CD4-positive, alpha-beta T cell treated with Interleukin-6 at 100 ng/mL for 8 hours (primary cell): ENCODE measurements around the gene EXOC4.

Experiments
- DNase-seq: peaks from one replicate; pipeline ENCODE4 v3.0.0-alpha.2; 2020; ENCODE audit warnings: mixed read lengths, low spot score

Gene EXOC4

DNA sequence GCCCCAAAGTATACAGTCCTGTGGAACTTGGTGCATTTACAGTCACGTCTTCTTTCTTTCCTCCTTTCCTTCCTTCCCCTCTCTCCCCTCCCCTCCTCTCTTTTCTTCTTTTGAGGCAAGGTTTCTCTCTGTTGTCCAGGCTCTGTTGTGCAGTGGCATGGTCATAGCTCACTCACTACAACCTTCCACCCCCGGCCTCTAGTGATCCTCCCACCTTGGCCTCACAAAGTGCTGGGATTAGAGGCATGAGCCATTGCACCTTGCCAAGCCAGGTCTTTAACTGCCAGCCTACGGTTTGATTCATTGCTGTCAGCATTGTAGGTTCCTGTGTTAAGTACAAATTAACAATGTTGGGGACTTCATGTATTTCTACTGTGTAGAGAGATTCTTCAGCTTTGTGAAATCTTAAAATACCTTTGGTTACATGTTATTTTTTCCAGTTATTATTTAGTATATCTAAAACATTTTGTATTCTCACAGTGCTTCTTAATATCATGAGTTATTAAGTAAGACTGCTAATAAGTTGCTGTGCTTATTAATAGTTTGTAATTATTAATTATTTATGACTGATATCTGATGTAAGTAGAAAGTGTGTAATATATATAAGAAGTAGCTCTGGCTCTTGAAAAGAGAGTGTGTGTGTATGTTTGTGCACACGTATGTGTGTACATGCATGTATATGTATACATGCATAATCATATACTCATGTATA is 320.8 kb downstream of the EXOC4 start:
- DNase-seq, result no peak

DNA sequence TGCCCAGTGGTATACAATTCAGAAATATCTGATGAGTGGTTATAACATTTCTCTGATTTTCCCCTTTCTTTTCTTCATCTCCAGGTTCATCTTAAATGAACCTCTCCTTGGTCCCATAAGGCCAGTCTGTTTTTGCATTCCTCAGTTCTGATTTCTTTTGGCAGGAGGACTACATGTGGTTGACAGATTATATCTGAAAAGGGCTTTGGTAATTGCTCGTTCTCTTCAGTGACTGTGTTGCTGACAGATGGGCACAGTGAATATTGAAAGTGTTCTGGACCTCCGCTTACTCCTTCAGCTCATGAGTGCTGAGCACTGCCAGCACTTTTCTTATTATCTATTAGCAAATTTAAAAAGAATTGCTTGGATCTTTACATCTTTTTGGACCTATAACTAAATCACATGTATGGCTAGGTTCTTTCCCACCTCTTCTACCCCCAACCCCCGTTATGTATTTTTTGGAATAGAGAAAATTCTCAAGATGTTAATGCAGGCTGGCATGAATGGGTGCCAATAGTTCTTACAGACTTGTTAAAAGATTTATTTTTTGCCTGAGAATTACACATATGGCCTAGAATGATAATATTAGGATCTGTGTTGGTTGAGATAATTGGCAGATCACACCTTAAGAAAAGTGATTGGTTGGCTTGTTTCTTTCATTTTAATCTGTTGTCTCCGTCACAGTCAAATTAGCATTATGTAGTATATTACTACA is 323.0 kb downstream of the EXOC4 start:
- DNase-seq, result no peak

DNA sequence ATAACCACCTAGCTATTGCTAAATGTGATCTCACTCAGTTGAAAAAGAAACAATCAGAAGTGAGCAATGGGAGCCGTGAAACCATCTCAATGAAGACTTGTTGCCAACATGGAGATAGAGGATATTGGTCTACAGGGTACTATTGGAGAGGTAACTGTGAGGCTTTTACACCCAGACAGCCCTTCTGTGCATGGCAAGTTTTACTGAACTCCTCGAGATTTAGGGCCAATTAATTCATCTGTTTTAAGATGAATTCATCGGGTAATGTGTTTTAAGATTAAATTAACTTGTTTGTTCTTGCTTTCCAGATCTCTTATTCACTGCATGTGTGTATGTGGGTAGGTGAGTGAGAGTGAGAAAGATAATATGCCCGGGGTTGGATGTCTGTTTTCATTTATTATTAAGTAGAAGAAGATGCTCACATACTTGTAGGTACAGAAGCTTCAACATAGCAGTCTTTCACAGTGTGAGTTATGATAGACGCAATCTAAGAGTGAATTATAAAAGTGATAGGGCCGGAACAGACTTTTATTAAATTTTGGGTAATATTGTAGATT is 323.8 kb downstream of the EXOC4 start:
- no peak for DNase-seq

DNA sequence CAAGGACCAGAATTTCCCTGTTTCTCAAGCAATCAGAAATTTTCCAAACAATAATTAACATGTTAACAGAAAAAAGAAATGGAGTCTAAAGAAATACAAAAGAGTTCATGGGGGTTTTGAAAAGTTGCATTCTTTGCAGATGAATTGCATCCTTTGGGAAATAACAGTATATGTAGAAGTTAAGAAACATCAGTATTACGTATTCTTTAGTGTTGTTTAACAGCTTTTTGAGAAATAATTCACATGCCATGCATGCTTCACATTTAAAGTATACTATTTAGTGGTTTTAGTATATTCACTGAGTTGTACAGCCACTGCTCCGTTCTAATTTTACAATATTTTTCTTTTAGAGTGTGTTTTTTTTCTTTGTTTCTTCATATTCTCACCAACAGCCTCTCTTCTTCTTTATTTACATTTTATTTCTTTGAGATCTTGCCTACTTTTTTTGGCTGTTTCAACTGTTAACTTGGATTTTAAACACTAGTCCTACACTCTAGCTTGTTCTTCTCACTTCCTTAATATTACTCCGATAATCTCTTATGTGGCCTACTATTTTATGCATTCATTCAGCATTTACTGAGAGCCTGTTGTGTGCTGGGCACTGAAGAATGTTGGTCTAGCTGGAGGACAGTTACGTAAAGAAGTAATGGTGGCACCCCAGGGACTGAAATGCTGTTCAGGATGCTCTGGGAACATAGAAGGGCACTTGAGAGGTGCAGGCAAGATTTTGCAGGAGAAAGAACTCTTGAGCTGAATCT is 330.1 kb downstream of the EXOC4 start:
- DNase-seq, result no peak

DNA sequence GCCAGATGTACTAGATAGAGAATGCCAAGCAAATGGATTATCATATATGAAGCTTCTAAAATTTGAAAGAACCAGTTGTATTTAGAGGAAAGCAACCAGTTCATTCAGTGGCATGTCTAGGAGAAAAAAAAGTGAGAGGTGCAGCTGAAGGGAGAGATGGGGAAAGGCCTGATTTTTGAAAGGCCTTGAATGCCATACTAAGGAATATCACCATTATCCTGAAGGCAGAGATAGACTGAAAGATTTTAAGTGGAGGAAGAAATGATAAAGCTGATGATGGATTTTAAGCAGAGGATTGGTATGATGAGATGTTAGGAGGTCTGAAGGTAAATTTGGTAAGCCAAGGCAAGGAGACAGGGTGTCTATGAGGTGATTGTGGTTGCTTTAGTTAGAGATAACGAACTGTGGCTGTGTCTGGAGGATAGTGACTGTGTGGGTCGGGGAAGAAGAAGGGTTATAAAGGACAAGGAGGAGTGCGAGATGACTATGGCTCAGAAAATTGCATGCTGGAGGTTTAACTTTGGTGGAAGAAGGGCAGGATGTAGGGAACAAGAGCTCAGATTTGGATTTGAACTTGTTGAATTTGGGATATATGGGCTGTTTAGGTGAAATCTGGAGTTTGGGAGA is 330.8 kb downstream of the EXOC4 start:
- no peak for DNase-seq

DNA sequence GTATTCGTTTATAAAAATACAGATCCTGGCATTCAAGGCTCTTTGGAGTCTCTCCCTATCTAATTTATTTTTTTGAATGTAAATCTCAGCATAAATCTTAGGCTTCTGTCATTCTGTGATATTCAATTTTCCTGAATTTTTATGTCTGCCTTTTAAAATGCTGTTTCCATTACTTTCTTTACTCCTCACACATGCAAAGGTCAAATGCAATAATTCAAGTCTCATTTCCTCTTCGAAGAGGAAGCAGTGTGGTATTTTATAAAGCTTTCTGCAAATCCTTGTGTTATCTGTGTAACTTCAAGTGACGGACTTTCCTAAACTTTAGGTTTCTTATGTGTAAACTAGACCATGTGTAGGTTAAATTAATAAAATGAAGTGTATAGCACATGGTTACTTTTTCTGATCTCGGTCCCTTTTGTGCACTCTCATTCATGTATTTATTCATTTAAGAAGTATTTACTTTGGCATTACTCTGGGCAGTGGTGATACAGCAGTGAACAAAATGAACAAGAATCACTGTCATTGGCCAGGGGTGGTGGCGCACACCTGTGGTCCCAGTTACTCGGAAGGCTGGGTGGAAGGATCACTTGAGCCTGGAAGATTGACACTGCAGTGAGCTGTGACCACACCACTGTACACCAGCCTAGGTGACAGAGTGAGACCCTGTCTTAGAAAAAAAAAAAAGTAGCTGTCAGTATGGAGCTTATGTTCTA is 332.2 kb downstream of the EXOC4 start:
- no peak for DNase-seq

DNA sequence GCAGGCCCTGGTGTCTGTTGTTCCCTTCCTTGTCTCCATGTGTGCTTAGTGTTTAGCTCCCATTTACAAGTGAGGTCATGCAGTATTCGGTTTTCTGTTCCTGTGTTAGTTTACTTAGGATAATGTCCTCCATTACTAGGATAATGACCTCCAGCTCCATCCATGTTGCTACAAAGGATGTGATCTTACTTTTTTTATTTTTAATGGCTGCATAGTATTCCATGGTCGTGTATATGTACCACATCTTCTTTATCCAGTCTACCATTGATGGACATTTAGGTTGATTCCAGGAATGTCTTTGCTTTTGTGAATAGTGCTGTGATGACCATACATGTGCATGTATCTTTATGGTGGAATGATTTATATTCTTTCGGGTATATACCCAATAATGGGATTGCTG is 333.4 kb downstream of the EXOC4 start:
- no peak for DNase-seq

DNA sequence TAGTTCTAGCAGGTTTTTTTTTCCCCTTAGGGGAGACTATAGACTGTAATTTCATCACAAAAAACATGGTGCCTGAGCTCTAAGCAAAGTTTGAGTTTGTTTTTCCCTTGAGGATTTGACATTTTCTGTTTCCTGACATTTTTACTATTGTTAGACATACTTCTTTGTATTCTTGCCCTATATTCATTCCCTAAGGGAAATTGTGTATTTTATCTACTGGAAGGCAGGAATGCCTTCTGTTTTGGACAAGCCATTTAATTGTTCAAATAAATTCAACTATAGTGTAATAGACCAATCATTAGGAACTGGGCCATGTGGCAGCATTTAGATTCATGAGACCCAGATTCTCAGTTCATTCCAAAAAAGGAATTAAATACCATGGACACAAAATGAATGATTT is 335.0 kb downstream of the EXOC4 start:
- DNase-seq, result no peak

DNA sequence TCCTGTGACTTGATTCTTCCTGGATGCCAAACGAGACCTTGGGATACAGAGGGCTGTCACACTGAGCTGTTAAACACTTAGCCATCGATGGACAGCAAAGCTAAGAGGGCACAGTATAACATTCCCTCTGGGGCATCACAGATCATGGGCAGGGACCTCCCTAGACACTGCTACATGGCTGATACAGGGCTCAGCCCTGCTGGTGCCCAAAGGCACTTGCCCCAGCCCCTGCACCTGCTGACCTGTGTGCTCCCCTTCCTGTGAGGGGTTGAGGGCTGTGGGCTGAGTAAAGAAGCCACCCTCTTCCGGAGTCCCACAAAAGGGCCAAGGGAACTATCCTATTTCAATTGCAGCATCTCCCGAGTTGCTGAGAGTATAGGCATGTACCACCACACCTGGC is 337.9 kb downstream of the EXOC4 start:
- DNase-seq, result no peak

DNA sequence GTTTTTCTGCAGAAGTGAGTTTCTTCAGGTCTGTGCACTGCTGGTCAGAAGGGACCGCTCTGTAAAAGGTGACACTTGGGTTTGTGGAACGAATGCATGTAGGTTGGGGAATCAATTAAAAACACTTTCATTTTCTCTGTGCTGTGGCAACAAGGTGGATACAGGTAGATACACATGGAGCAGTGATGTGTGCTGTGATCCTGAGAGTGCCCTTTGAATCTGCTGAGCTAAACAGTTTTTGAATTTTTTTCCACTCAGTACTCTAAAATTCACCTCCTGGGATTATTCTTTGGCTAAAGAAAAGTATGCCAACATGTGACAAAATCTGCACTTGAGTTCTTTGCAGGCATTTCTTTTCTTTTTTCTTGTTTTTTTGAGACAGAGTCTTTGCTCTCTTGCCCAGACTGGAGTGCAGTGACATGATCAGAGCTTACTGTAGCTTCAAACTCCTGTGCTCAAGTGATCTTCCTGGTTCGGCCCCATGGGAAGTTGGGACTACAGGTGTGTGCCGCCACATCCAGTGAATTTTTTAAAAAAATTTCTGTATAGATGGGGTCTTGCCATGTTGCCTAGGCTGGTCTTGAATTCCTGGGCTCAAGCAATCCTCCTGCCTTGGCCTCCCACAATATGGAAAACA is 338.9 kb downstream of the EXOC4 start:
- DNase-seq, result no peak

DNA sequence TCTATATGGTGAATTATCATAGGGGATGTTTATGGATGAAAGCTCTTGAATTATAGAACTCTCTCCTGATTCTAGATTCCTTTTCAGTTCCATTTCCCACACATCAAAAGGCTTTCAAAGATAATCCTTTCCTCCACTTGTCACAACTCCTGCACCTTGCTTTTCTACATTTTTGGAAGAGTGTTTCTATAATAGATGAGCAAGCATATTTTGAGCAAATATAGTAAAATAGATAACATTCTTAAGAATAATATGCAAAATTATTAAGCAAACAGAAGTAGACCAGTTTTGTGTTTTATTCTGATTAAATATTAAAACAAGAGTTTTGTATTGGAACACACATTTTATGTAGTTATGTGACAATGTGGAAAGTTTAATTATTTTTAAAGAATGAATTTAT is 340.7 kb downstream of the EXOC4 start:
- no peak for DNase-seq

DNA sequence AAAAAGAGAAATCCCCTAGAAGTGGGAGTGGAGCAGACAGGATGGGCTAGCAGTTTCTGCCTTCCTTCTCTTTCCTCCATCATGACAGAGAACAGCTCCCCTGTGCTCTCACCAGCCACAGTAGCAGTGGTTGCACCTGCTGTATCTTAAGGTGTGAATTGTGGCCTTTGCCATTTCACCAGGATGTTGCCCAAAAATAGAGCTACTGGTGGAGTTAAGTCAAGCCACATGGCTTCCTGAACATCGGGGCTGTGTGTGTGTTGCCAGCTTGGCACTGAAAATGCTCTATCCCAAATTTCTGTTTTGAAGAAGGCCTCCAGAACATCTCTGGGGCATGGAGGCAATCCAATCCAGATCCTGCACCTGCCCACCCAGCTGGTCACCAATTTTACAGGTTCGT is 348.7 kb downstream of the EXOC4 start:
- DNase-seq, result no peak

DNA sequence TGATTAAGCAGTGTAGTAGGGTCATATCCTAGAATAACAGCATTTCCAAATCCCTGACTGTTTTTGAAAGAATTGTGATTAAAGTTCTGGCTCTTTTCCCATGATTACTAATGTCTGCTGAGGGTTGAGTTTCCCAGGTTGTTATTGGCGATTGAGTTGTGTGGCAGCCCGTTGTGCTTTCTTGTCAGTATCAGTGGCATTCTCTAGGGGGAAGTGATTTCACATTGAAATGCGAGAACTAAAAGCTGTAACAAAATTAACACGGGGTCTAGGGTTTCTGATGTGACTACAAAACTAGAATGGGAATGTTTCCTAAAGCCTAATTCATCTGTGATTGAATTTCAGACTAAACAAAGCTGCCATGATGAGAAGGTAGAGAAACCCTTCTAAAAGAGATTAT is 349.4 kb downstream of the EXOC4 start:
- no peak for DNase-seq

DNA sequence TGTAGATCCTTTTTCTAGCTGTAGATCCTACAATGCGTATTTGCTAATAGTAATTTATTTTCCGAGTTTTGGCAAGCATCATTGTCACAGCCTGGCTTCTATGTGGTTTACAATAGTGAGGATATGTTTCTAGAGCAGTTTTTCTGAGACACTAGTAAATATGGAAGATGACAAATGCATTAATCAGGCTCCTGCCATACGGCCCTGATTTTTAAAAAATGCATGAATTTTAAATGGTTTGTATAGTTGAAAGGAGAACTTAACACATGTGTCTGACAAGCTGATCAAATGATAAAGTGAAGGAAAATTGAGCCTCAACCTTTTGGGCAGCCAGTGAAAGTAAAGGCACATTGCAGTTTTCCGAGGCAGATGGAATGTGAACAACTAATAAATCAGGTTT is 354.1 kb downstream of the EXOC4 start:
- DNase-seq, result no peak

DNA sequence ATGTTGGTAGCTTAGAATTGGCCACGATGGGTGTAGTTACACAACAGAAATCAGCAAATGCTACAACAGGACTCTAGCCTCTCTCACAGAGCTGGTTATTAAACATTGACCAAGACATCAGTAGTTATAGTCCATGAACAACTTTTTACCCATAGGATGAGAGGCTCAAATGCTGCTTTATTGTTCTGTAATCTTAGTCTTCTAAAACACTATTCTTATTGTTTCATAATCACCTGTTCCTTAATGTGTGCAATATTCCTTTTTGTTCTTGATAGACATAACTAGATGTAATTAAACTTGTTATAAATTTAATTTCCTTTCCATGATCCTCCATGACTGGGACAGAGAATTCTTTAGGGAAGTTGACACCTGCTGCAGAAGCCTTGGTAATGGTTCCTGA is 356.9 kb downstream of the EXOC4 start:
- no peak for DNase-seq

DNA sequence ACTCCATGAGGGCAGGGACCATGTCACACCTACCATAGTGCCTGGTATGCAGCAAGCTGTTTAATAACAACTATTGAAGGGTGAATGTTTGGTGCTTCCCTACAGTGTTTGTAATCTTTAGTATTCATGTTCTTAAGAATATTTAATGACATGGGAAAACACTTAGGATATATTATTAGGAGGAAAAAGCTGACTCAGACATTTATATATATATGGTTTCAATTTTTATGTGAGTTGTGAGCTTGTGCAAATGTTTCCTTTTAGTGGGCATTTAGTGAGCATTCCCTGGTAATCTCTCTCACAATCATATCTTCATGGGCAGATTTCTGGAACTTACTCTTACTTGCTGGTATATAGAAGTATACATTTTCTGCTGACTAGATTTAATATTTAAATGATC is 359.1 kb downstream of the EXOC4 start:
- no peak for DNase-seq

DNA sequence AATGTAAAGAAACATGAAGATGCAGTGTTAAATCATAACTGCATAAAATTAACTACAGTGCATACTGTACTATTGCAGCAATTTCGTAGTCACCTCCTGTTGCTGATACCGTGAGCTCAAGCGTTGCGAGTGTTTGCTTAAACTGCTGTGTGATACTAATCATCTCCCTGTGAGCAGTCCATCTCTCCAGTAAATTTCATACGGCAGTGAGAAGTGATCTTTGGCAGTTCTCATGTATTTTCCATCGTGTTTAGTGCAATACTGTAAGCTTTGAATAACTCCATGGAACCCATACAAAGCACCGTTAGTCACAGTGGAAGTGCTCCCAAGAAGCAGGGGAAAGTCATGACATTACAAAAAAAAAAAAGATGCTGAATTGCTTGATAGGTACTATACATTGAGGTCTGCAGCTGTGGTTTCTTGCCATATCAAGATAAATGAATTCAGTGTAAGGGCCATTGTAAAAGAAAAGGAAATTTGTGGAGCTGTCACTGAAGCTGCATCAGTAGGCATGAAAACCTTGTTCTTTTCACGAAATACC is 360.4 kb downstream of the EXOC4 start:
- no peak for DNase-seq

DNA sequence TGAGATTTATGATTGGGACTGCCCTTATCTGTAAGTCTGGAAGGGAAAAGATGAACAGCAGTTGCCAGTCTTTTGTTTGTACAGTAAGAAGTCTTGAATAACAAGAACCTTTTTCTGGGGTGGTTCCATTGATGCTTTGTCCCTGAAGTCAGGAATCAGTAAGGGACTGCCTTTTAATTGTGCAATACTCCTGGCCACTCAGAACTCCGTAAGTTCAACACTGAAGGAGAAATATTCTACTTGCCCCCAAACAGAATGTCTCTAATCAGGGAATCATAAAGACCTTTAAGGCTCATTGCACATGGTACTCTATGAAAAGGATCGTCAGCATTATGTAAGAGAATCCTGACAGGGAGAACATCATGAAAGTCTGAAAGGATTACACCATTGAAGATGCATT is 361.4 kb downstream of the EXOC4 start:
- DNase-seq, result no peak

DNA sequence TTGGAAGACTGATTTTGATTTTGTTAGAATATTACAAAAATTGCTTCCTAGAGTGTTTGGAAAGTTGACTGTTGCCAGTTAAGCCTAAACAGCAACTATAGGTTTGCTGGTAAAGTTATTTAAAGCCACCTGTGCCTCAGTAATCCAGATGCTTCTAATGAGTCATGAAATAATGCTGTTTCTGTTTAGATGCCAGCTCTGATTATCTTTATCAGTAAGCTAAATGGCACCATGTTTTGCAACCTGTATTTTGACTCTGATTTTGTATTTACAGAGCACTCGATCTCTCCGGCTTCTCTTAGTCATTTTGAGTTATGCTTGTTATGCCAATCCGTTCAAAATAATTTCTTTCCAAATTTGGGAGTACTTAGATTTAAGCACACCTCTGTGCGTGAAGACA is 366.1 kb downstream of the EXOC4 start:
- DNase-seq, result no peak

DNA sequence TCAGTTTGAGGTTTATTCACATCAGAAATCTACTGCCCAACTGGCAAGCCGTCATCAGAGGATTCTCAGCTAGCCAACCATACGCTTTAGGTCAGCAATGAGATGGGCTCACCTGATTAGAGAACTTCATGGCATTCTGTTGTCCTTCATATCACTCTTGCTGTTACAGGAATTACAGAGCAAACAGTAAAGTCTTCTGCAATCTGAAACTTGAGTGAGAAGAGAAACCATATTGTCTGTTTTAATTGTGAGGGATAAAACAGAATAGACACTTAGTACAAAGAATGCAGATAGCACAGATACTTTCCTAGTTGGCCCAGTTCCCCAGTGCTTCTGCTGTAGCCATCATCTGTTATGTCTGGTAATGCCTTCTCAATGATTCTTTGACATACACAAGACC is 366.6 kb downstream of the EXOC4 start:
- no peak for DNase-seq

DNA sequence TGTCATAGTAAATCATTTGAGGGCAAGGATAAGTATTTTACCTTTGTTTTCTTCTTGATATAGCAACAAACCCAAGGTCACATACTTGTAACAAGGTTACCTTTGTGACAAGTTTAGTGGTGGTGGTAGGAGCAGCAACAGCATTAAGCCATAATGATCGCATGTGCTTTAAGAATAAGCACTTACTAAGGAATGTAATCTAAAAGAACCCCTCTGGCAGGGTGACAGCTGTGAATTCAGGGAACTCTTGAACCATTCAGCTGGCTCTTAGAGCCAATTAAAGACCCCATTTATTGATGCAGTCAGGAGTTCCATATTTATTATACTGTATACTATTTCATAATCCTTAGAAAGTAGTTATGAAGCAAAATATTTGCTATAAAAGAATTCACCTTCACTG is 370.8 kb downstream of the EXOC4 start:
- DNase-seq, result no peak
